Testis (tissue), 3 donors: ENCODE results near the gene PACSIN2. TPM values are rescaled to one million over a fixed set of nuclear protein-coding genes. Genes with fewer than 3 reads are reported as not detected.

ENCODE experiments used
- DNase-seq: peaks from one replicate; pipeline ENCODE4 v3.0.0-alpha.2; 2019
- H3K27ac ChIP-seq, 2 donors: fragments of 200-600 bp; sonication (generic); one replicate each; pipeline ENCODE4 v1.5.1; 2019
- H3K27me3 ChIP-seq: fragments of 200-600 bp; sonication (generic); one replicate; pipeline ENCODE4 v1.5.1; 2019
- H3K36me3 ChIP-seq: fragments of 200-600 bp; sonication (generic); one replicate; pipeline ENCODE4 v1.5.1; 2017; ENCODE audit warnings: low read depth; ENCODE audit errors: missing control alignments
- H3K4me1 ChIP-seq: fragments of 200-600 bp; sonication (generic); one replicate; pipeline ENCODE4 v1.5.1; 2019
- H3K4me3 ChIP-seq, 2 donors: fragments of 200-600 bp; sonication (generic); one replicate each; pipeline ENCODE4 v1.5.1; 2017 to 2019
- H3K9me3 ChIP-seq: fragments of 200-600 bp; sonication (generic); one replicate; pipeline ENCODE4 v1.5.1; 2017
- CTCF ChIP-seq, 3 experiments: fragments of 450-650 bp in 2 of 3; fragments of 200-600 bp in 1 of 3; sonication (generic) in 1 of 3; IDR thresholded peaks; one replicate each; pipeline ENCODE4 v1.5.1; 2016 to 2019; ENCODE audit warnings: antibody characterized with exemption in 3 of 3, mild to moderate bottlenecking in 2 of 3, moderate library complexity in 1 of 3
- POLR2A ChIP-seq: fragments of 450-650 bp; IDR thresholded peaks from one replicate; pipeline ENCODE4 v1.6.1; 2017; ENCODE audit warnings: antibody characterized with exemption, mild to moderate bottlenecking, moderate library complexity
- WGBS, 2 donors: methylation state at CpG; one replicate each; pipeline ENCODE4 v1.1.5; 2018; 5-methylcytosine and 5-hydroxymethylcytosine counted together
- intact Hi-C: fragments of 100-400 bp; cut with DNase I; formaldehyde crosslinking; loops from one replicate; pipeline ENCODE4 v1.15.1; 2023; ENCODE audit warnings: low total_unique reads
- polyA plus RNA-seq: library from polyadenylated mRNA; stranded (reverse); fragments of 350-450 nt; fragmentation: Illumina TruSeq; extraction: RNeasy Lipid Tissue Mini Kit (QIAGEN cat#74804); gene quantifications from one replicate; pipeline ENCODE4 v1.2.3, GENCODE V29; 2014; ENCODE audit warnings: low read depth, low replicate concordance; ENCODE audit not compliant: insufficient read depth
- total RNA-seq, 2 donors: library from RNA; depleted of rRNA; stranded (reverse); fragments of >200 nt; gene quantifications; one replicate each; pipeline ENCODE4 v1.2.3, GENCODE V29; 2016

PACSIN2 gene
- total and polyA plus RNA-seq, 3 donors from 2014 or later: 43.5 to 45.6 (median 43.6) TPM

DNA sequence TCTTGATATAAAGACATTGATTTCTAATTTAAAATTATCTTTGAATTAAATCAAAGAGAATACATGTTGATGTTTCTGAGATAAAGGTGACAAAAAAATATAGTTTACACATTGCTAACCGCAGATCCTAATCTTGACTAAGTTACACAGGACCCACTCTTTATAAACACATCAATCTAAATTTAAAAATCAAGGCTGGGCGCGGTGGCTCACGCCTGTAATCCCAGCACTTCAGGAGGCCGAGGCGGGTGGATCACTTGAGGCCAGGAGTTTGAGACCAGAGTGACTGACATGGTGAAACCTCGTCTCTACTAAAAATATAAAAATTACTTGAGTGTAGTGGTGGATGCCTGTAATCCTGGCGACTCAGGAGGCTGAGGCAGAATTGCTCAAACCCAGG, 159.7 kb downstream of the PACSIN2 start:
- Histone ChIP-seq H3K27me3 (no peaks in the 10 kb centered on the region), H3K4me1 (peaks cover 17% of the 10 kb centered on the region), H3K9me3 (no peaks in the 10 kb centered on the region), H3K27ac (no peak overlapping the region), H3K36me3 (no peaks in the 10 kb centered on the region), H3K4me3 (no peak overlapping the region)
- WGBS, 2 donors: 65 to 70% methylated on average over 8 of the region's 8 CpGs
- no peak for DNase-seq
- intact Hi-C loops: no loop called here
- TF ChIP-seq POLR2A (no peak), CTCF (IDR thresholded peaks at IDR 0.05) (no peak)

DNA sequence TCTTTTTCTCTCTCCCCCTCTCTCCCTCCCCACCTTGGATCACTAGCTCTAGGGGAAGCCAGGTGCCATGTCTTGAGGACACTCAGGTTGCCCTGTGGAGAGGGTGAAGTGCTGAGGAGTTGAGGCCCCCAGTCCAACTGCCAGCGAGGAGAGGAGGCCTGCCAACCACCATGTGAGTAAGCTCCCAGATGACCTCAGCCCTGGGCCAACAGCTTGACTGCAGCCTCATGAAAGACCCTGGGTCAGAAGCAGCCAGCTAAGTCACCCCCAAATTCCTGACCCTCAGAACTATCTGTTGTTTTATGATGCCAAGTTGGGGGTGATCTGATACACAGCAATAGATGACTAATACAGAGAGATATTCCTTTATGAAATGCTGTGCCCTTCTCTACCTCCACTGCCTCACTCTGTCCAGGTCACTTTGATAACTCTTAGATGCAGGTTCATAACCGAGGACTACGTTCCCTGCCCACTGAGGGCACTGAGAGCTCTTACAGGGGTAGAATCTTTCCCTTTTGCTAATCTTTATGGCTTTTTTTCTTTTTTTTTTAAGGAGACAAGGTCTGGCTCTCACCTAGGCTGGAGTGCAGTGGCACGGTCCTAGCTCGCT, 165.9 kb downstream of the PACSIN2 start:
- Histone ChIP-seq H3K4me1 (peaks cover 3% of the 10 kb centered on the region), H3K27ac (no peak overlapping the region), H3K9me3 (no peaks in the 10 kb centered on the region), H3K4me3 (no peak overlapping the region), H3K27me3 (no peaks in the 10 kb centered on the region), H3K36me3 (no peaks in the 10 kb centered on the region)
- WGBS, 2 donors: 85 to 90% methylated on average over 5 of the region's 5 CpGs
- no peak for TF ChIP-seq CTCF (IDR thresholded peaks at IDR 0.05)
- TF ChIP-seq POLR2A: no peak
- intact Hi-C loops: no loop called here
- DNase-seq: no peak

GRCh38 chr22:42847110-42847509, 167.8 kb downstream of the PACSIN2 start:
- intact Hi-C loops: no loop called here
- H3K4me1 ChIP-seq: peaks cover 3% of the 10 kb centered on the region
- WGBS, 2 donors: 75 to 83% methylated on average over 3 of the region's 3 CpGs
- H3K27ac ChIP-seq: no peak overlapping the region
- no peaks in the 10 kb centered on the region for H3K27me3 ChIP-seq
- H3K4me3 ChIP-seq: no peak overlapping the region
- TF ChIP-seq CTCF (IDR thresholded peaks at IDR 0.05) (no peak), POLR2A (no peak)
- H3K36me3 ChIP-seq: no peaks in the 10 kb centered on the region
- DNase-seq: no peak
- H3K9me3 ChIP-seq: no peaks in the 10 kb centered on the region

GRCh38 chr22:42844756-42845155, 170.2 kb downstream of the PACSIN2 start:
- no peaks in the 10 kb centered on the region for H3K27me3 ChIP-seq
- 45 to 50% methylated on average over 4 of the region's 4 CpGs for WGBS, 2 donors
- H3K4me1 ChIP-seq: peaks cover 3% of the 10 kb centered on the region
- no peak overlapping the region for H3K4me3 ChIP-seq
- TF ChIP-seq POLR2A (no peak), CTCF (IDR thresholded peaks at IDR 0.05) (no peak)
- no peak for DNase-seq
- H3K9me3 ChIP-seq: no peaks in the 10 kb centered on the region
- intact Hi-C loops: no loop called here
- no peaks in the 10 kb centered on the region for H3K36me3 ChIP-seq
- peak overlapping the region in 1 of 2 donors; percentile 15 for H3K27ac ChIP-seq
